Naive thymus-derived CD4-positive, alpha-beta T cell (primary cell): ENCODE data around the gene ITK. TPM values are rescaled to one million over a fixed set of nuclear protein-coding genes. Genes with fewer than 3 reads are reported as not detected.

ENCODE experiments used
- ATAC-seq: fragments of 150-1000 bp; cut with Tn5 transposase; 2 replicates; pipeline ENCODE4 v1.10.0; 2021; ENCODE audit warnings: mild to moderate bottlenecking, moderate library complexity
- CTCF ChIA-PET: fragments of 350-600 bp; sonication (Branson Sonifier 250); formaldehyde crosslinking; loops from one replicate; lab custom pipeline; 2021; ENCODE audit warnings: antibody characterized with exemption; lab: Charles Lee
- POLR2A ChIA-PET: fragments of 350-600 bp; sonication (Branson Sonifier 250); formaldehyde crosslinking; loops from one replicate; lab custom pipeline; 2021; ENCODE audit warnings: antibody characterized with exemption, inconsistent platforms; lab: Charles Lee
- DNase-seq, 9 donors: peaks; one replicate each; pipeline versions ENCODE4 v3.0.0 to v3.0.0-alpha.2; 2020 to 2022; ENCODE audit warnings: mixed read lengths in 1 of 9
- H3K27ac ChIP-seq: one replicate; pipeline ENCODE4 v1.7.0; 2013; ENCODE audit warnings: mild to moderate bottlenecking, low read depth, low read length, moderate library complexity
- H3K27me3 ChIP-seq, 2 donors: one replicate each; pipeline ENCODE4 v1.7.0; 2013; ENCODE audit warnings: low read length in 2 of 2, mild to moderate bottlenecking in 2 of 2, moderate library complexity in 2 of 2; ENCODE audit not compliant: control insufficient read depth in 2 of 2, insufficient read depth in 2 of 2
- H3K36me3 ChIP-seq, 3 experiments: 1 replicate in 2 of 3; 2 replicates in 1 of 3; pipeline ENCODE4 v1.7.0; 2013; ENCODE audit warnings: low read length in 3 of 3, mild to moderate bottlenecking in 3 of 3, moderate library complexity in 1 of 3; ENCODE audit not compliant: insufficient read depth in 3 of 3, control insufficient read depth in 2 of 3
- H3K4me1 ChIP-seq, 2 donors: one replicate each; pipeline ENCODE4 v1.7.0; 2013; ENCODE audit warnings: low read length in 2 of 2, mild to moderate bottlenecking in 2 of 2, moderate library complexity in 1 of 2; ENCODE audit not compliant: control insufficient read depth in 2 of 2, insufficient read depth in 2 of 2
- H3K4me3 ChIP-seq: 2 replicates; pipeline ENCODE4 v1.7.0; 2013; ENCODE audit warnings: mild to moderate bottlenecking, low read length
- H3K9me3 ChIP-seq, 3 experiments: 1 replicate in 2 of 3; 2 replicates in 1 of 3; pipeline ENCODE4 v1.7.0; 2013; ENCODE audit warnings: low read length in 3 of 3; ENCODE audit not compliant: control insufficient read depth in 2 of 3
- H3K27ac Mint-ChIP-seq, 9 donors: one replicate each; pipeline ENCODE4 v1.8.0; 2020 to 2022; ENCODE audit warnings: mixed read lengths in 9 of 9, mild to moderate bottlenecking in 8 of 9, moderate library complexity in 5 of 9, inconsistent platforms in 2 of 9
- H3K27me3 Mint-ChIP-seq, 5 donors: one replicate each; pipeline ENCODE4 v1.8.0; 2021 to 2022; ENCODE audit warnings: mixed read lengths in 5 of 5, mild to moderate bottlenecking in 1 of 5
- H3K36me3 Mint-ChIP-seq, 5 donors: one replicate each; pipeline ENCODE4 v1.8.0; 2020 to 2022; ENCODE audit warnings: mixed read lengths in 5 of 5, mild to moderate bottlenecking in 3 of 5, inconsistent platforms in 1 of 5
- H3K4me1 Mint-ChIP-seq, 7 donors: one replicate each; pipeline ENCODE4 v1.8.0; 2020 to 2022; ENCODE audit warnings: mixed read lengths in 7 of 7, mild to moderate bottlenecking in 3 of 7, inconsistent platforms in 1 of 7
- H3K4me3 Mint-ChIP-seq, 10 donors: one replicate each; pipeline ENCODE4 v1.8.0; 2020 to 2022; ENCODE audit warnings: mild to moderate bottlenecking in 10 of 10, mixed read lengths in 10 of 10, moderate library complexity in 6 of 10, inconsistent platforms in 2 of 10
- H3K9me3 Mint-ChIP-seq, 11 donors: one replicate each; pipeline ENCODE4 v1.8.0; 2020 to 2022; ENCODE audit warnings: mixed read lengths in 11 of 11, mild to moderate bottlenecking in 4 of 11, inconsistent platforms in 1 of 11, moderate library complexity in 1 of 11
- intact Hi-C, 2 donors: fragments of 100-400 bp; cut with micrococcal nuclease; formaldehyde crosslinking; loops; one replicate each; pipeline ENCODE4 v1.15.1; 2023
- polyA plus RNA-seq, 2 donors: library from polyadenylated mRNA; unstranded; fragments of 300-500 nt; fragmentation: Illumina TruSeq; gene quantifications; one replicate each; pipeline ENCODE4 v1.2.3, GENCODE V29; 2021
- total RNA-seq, 6 experiments: library from RNA in 5 of 6; stranded (reverse) in 5 of 6; gene quantifications; 1 replicate in 5 of 6; 2 replicates in 1 of 6; pipeline ENCODE4 v1.2.3 and lab custom pipeline; 2021 to 2026

ITK gene
- total and polyA plus RNA-seq, 7 experiments from 2014 or later: 183 to 481 (median 294) TPM

GRCh38 chr5:157193699-157194424 lies 13.2 kb downstream of the ITK start:
- Histone ChIP-seq H3K27me3 (no peaks in the 10 kb centered on the region), H3K4me1 (peaks cover 82 to 89% of the 10 kb centered on the region in 2 donors), H3K27ac (peak overlapping the region; percentile 81), H3K36me3 (peaks cover 0 to 17% (median 0%) of the 10 kb centered on the region in 3 experiments), H3K9me3 (no peaks in the 10 kb centered on the region), H3K4me3 (peak overlapping the region; percentile 21)
- POLR2A ChIA-PET: interaction anchor here (0.6 to 14.9 kb wide), 16 partner anchors 11 to 93 kb away, joined by 3 to 345 read pairs (median 4); partner anchors contain the start of gene ITK
- Mint-ChIP-seq H3K9me3 (peaks cover 0 to 8% (median 0%) of the 10 kb centered on the region in 11 donors), H3K27ac (peak overlapping the region; percentile 82 to 99 (median 96)), H3K27me3 (no peaks in the 10 kb centered on the region), H3K4me3 (peak overlapping the region; percentile 72 to 98 (median 88)), H3K4me1 (peaks cover 56 to 97% (median 94%) of the 10 kb centered on the region in 7 donors), H3K36me3 (peaks cover 15 to 68% (median 65%) of the 10 kb centered on the region in 5 donors)
- DNase-seq (peak in 7 of 9 donors; percentile 62 to 84 (median 75)), ATAC-seq (peak; percentile 78)
- CTCF ChIA-PET: interaction anchor here (1.1 to 1.9 kb wide), 4 partner anchors 10 to 56 kb away, joined by 3 to 6 read pairs (median 6); no protein-coding TSS in a partner anchor
- intact Hi-C loops: loop anchor here (1.0 to 5.0 kb wide), 6 partner anchors 9 to 37 kb away; partner anchors contain the start of gene ITK (in 1 of the 2)

DNA sequence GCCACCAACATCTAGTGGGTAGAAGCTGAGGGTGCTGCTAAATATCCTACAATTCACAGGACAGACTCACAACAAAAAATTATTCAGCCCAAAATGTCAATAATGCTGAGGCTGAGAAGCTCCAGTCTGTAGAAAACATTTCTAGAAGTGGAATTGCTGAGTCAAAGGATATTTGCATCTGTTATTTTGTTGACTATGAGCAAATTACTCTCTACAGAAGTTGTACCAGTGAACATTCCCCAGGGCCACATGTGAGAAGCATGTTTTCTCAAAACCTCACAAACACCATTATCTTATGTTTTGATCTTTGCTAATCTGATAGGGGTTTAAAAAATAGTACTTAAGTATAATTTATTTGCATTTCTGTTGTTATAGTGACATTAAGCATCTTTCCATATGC lies 15.4 kb downstream of the ITK start:
- peaks cover 0 to 8% (median 0%) of the 10 kb centered on the region in 11 donors for H3K9me3 Mint-ChIP-seq
- Histone ChIP-seq H3K4me1 (peaks cover 84 to 91% of the 10 kb centered on the region in 2 donors), H3K27ac (peak overlapping the region; percentile 81), H3K9me3 (no peaks in the 10 kb centered on the region), H3K27me3 (no peaks in the 10 kb centered on the region), H3K36me3 (peaks cover 0 to 31% (median 4%) of the 10 kb centered on the region in 3 experiments), H3K4me3 (no peak overlapping the region)
- ChIA-PET CTCF (interaction anchor here (0.8 to 1.0 kb wide), 2 partner anchors 9 to 11 kb away, joined by 3 read pairs; no protein-coding TSS in a partner anchor), POLR2A (interaction anchor here (0.6 to 14.9 kb wide), 10 partner anchors 10 to 57 kb away, joined by 3 to 345 read pairs (median 8); partner anchors contain the start of genes ITK and MED7)
- intact Hi-C loops: loop anchor here (1.0 to 2.0 kb wide), 2 partner anchors 8 to 15 kb away; partner anchors contain the start of gene ITK (in 1 of the 2)
- H3K4me3 Mint-ChIP-seq: peak overlapping the region; percentile 41 to 98 (median 69)
- ATAC-seq: peak; percentile 28
- no peaks in the 10 kb centered on the region for H3K27me3 Mint-ChIP-seq
- peaks cover 14 to 66% (median 61%) of the 10 kb centered on the region in 5 donors for H3K36me3 Mint-ChIP-seq
- H3K4me1 Mint-ChIP-seq: peaks cover 48 to 100% (median 96%) of the 10 kb centered on the region in 7 donors
- peak in 2 of 9 donors; percentile 53 to 54 for DNase-seq
- H3K27ac Mint-ChIP-seq: peak overlapping the region; percentile 60 to 98 (median 91)

- intact Hi-C loops: loop anchor here in 1 of 2 donors (2.0 kb wide), 1 partner anchor 16 kb away; the partner anchor contains the start of gene ITK
- H3K9me3 ChIP-seq: no peaks in the 10 kb centered on the region
- CTCF ChIA-PET: interaction anchor here (0.5 to 0.8 kb wide), 2 partner anchors 10 to 24 kb away, joined by 3 read pairs; no protein-coding TSS in a partner anchor
- H3K4me1 ChIP-seq: peaks cover 84 to 95% of the 10 kb centered on the region in 2 donors
- ATAC-seq (peak; percentile 63), DNase-seq (peak in 3 of 9 donors; percentile 40 to 48 (median 46))
- Mint-ChIP-seq H3K27ac (peak overlapping the region; percentile 52 to 98 (median 91)), H3K4me1 (peaks cover 50 to 100% (median 97%) of the 10 kb centered on the region in 7 donors), H3K9me3 (peaks cover 0 to 3% (median 0%) of the 10 kb centered on the region in 11 donors), H3K27me3 (no peaks in the 10 kb centered on the region), H3K36me3 (peaks cover 9 to 72% (median 60%) of the 10 kb centered on the region in 5 donors), H3K4me3 (peak overlapping the region; percentile 47 to 98 (median 72))
- no peaks in the 10 kb centered on the region for H3K27me3 ChIP-seq
- peak overlapping the region; percentile 3 for H3K4me3 ChIP-seq
- POLR2A ChIA-PET: interaction anchor here (0.6 to 14.9 kb wide), 11 partner anchors 9 to 110 kb away, joined by 3 to 345 read pairs (median 8); partner anchors contain the start of genes ITK and MED7
- H3K27ac ChIP-seq: peak overlapping the region; percentile 81
- H3K36me3 ChIP-seq: peaks cover 0 to 31% (median 4%) of the 10 kb centered on the region in 3 experiments
Observed at GRCh38 chr5:157197086-157197485, 16.4 kb downstream of the ITK start.

DNA sequence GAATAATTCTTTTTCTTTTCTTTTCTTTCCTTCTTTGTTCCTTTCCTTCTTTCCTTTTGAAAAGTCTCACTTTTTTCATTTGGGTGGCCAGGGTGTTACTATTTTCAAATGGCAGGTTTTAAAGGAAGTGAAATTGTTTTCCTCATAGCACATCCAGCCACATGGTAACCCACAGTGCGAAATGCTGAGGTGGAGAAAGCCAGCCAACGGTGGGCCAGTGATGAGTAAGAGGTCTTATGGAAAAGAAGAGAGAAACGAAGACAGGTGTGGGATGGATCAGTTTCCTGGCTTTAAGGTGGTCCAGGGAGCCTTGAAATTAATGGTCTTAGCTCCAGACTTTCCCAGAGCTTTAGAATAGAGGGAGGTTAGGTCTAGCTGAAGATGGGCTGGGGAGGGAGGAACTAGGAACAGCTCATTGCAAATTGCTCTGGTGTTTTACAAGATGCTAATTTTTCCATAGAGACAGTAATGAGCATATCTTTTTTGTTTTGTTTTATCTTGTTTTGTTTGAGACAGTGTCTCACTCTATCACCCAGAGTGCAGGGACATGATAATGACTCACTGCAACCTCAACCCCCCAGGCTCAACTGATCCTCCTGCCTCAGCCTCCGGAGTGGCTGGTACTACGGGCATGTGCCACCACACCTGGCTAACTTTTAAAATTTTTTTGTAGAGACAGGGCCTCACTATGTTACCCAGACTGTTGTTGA lies 17.8 kb downstream of the ITK start:
- no peaks in the 10 kb centered on the region for H3K27me3 ChIP-seq
- peak overlapping the region; percentile 81 for H3K27ac ChIP-seq
- H3K27me3 Mint-ChIP-seq: no peaks in the 10 kb centered on the region
- peak overlapping the region; percentile 78 to 98 (median 87) for H3K27ac Mint-ChIP-seq
- intact Hi-C loops: loop anchor here in 1 of 2 donors (2.0 kb wide), 1 partner anchor 50 kb away; no protein-coding TSS in a partner anchor
- POLR2A ChIA-PET: interaction anchor here (0.6 to 14.9 kb wide), 11 partner anchors 14 to 270 kb away, joined by 3 to 345 read pairs (median 7); partner anchors contain the start of genes ITK and MED7
- H3K9me3 ChIP-seq: no peaks in the 10 kb centered on the region
- DNase-seq (peak in 2 of 9 donors; percentile 58 to 77), ATAC-seq (peak; percentile 49)
- H3K9me3 Mint-ChIP-seq: peaks cover 0 to 3% (median 0%) of the 10 kb centered on the region in 11 donors
- peaks cover 86 to 95% of the 10 kb centered on the region in 2 donors for H3K4me1 ChIP-seq
- CTCF ChIA-PET: interaction anchor here (0.7 to 2.5 kb wide), 5 partner anchors 9 to 69 kb away, joined by 3 to 11 read pairs (median 4); no protein-coding TSS in a partner anchor
- peaks cover 0 to 31% (median 4%) of the 10 kb centered on the region in 3 experiments for H3K36me3 ChIP-seq
- H3K4me3 Mint-ChIP-seq: peak overlapping the region; percentile 47 to 98 (median 78)
- H3K4me1 Mint-ChIP-seq: peaks cover 53 to 100% (median 97%) of the 10 kb centered on the region in 7 donors
- peak overlapping the region; percentile 24 for H3K4me3 ChIP-seq
- peaks cover 12 to 73% (median 59%) of the 10 kb centered on the region in 5 donors for H3K36me3 Mint-ChIP-seq

GRCh38 chr5:157201857-157202256 lies 21.2 kb downstream of the ITK start:
- H3K4me1 Mint-ChIP-seq: peaks cover 52 to 97% (median 92%) of the 10 kb centered on the region in 7 donors
- Histone ChIP-seq H3K27ac (peak overlapping the region; percentile 64), H3K36me3 (peaks cover 0 to 30% (median 4%) of the 10 kb centered on the region in 3 experiments), H3K27me3 (no peaks in the 10 kb centered on the region), H3K9me3 (no peaks in the 10 kb centered on the region), H3K4me1 (peaks cover 86 to 88% of the 10 kb centered on the region in 2 donors), H3K4me3 (peak overlapping the region; percentile 11)
- DNase-seq (no peak), ATAC-seq (no peak)
- H3K9me3 Mint-ChIP-seq: peaks cover 0 to 10% (median 0%) of the 10 kb centered on the region in 11 donors
- ChIA-PET POLR2A (interaction anchor here (5.6 to 8.1 kb wide), 2 partner anchors 11 to 20 kb away, joined by 88 to 135 read pairs; partner anchors contain the start of gene ITK), CTCF (no interaction called here)
- H3K4me3 Mint-ChIP-seq: peak overlapping the region; percentile 68 to 93 (median 76)
- peaks cover 14 to 62% (median 47%) of the 10 kb centered on the region in 5 donors for H3K36me3 Mint-ChIP-seq
- intact Hi-C loops: loop anchor here (2.0 to 5.0 kb wide), 2 partner anchors 13 to 55 kb away; no protein-coding TSS in a partner anchor
- H3K27ac Mint-ChIP-seq: peak overlapping the region; percentile 75 to 98 (median 91)
- no peaks in the 10 kb centered on the region for H3K27me3 Mint-ChIP-seq
